AG10803 (cell line): ENCODE measurements around the gene FGFR4.

Experiments
- DNase-seq: peaks from one replicate; pipeline ENCODE4 v3.0.0; 2010; ENCODE audit warnings: low read depth
- H3K4me3 ChIP-seq: 2 replicates; pipeline ENCODE4 v1.5.1; 2011; ENCODE audit warnings: mild to moderate bottlenecking, low read length, control low read depth
- CTCF ChIP-seq: conservative IDR thresholded peaks from 2 replicates; pipeline ENCODE4 v1.5.1; 2011; ENCODE audit warnings: mild to moderate bottlenecking, low read length, control low read depth, inconsistent platforms

Gene FGFR4

GRCh38 chr5:177091232-177091631 is 4.5 kb downstream of the FGFR4 start:
- TF ChIP-seq CTCF = no peak
- no peak overlapping the region for H3K4me3 ChIP-seq
- no peak for DNase-seq

- no peak for DNase-seq
- H3K4me3 ChIP-seq = no peak overlapping the region
- TF ChIP-seq CTCF = no peak
These were observed 5.7 kb downstream of the FGFR4 start for GRCh38 chr5:177092178-177093081.

- TF ChIP-seq CTCF = no peak
- no peak for DNase-seq
- H3K4me3 ChIP-seq = no peak overlapping the region
These were observed 6.5 kb downstream of the FGFR4 start for GRCh38 chr5:177093082-177093712.

- TF ChIP-seq CTCF = no peak
- DNase-seq = no peak
- no peak overlapping the region for H3K4me3 ChIP-seq
These were observed 7.1 kb downstream of the FGFR4 start for GRCh38 chr5:177093803-177094202.

- peak; percentile 71 for DNase-seq
- TF ChIP-seq CTCF = no peak
- H3K4me3 ChIP-seq = no peak overlapping the region
These were observed 7.7 kb downstream of the FGFR4 start for GRCh38 chr5:177094224-177095087.

- no peak overlapping the region for H3K4me3 ChIP-seq
- no peak for DNase-seq
- TF ChIP-seq CTCF = no peak
These were observed 8.5 kb downstream of the FGFR4 start for GRCh38 chr5:177095088-177095669.
